Mucosa of stomach (tissue), 1 donor: ENCODE measurements around the gene NEK1.
"Not testable (repeated sequence)": the region's sequence is repeated elsewhere in the genome, so short reads cannot be mapped to it uniquely, and the experiment has no call there.

ENCODE experiments used
- H3K27me3 ChIP-seq: one replicate; pipeline ENCODE4 v1.7.0; 2013; ENCODE audit warnings: mild to moderate bottlenecking, low read length; ENCODE audit not compliant: control insufficient read depth, insufficient read depth
- H3K36me3 ChIP-seq: one replicate; pipeline ENCODE4 v1.7.0; 2013; ENCODE audit warnings: low read length; ENCODE audit not compliant: control insufficient read depth, insufficient read depth
- H3K4me1 ChIP-seq: one replicate; pipeline ENCODE4 v1.7.0; 2013; ENCODE audit warnings: mild to moderate bottlenecking, low read length; ENCODE audit not compliant: control insufficient read depth, insufficient read depth
- H3K4me3 ChIP-seq: one replicate; pipeline ENCODE4 v1.7.0; 2013; ENCODE audit warnings: low read length
- H3K9ac ChIP-seq: one replicate; pipeline ENCODE4 v1.7.0; 2013; ENCODE audit warnings: mild to moderate bottlenecking, low read length, moderate library complexity
- H3K9me3 ChIP-seq: one replicate; pipeline ENCODE4 v1.7.0; 2013; ENCODE audit warnings: mild to moderate bottlenecking, low read length, moderate library complexity; ENCODE audit not compliant: control insufficient read depth
- donor health status: Pancreatic carcinoma.

NEK1 gene

DNA sequence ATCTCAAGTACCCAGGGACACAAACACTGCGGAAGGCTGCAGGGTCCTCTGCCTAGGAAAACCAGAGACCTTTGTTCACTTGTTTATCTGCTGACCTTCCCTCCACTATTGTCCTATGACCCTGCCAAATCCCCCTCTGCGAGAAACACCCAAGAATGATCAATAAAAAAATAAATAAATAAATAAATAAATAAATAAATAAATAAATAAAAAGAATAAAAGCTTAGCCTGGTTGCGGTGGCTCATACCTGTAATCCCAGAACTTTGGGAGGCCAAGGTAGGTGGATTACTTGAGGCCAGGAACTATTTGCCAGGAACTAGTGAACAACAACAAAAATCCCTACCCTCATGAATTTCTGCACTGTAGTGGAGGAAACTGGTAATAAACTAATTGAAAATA is 41.4 kb downstream of the NEK1 start:
- H3K9me3 ChIP-seq, H3K36me3 ChIP-seq, H3K27me3 ChIP-seq, H3K9ac ChIP-seq, H3K4me1 ChIP-seq, H3K4me3 ChIP-seq: not testable (repeated sequence)

DNA sequence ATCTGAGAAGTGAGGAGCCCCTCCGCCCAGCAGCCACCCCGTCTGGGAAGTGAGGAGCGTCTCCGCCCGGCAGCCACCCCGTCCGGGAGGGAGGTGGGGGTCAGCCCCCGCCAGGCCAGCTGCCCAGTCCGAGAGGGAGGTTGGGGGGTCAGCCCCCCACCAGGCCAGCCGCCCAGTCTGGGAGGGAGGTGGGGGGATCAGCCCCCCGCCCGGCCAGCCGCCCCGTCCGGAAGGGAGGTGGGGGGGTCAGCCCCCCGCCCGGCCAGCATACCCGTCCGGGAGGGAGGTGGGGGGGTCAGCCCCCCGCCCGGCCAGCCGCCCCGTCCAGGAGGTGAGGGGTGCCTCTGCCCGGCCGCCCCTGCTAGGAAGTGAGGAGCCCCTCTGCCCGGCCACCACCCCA is 42.1 kb downstream of the NEK1 start:
- not testable (repeated sequence) for H3K9ac ChIP-seq, H3K4me1 ChIP-seq, H3K4me3 ChIP-seq, H3K27me3 ChIP-seq, H3K9me3 ChIP-seq, H3K36me3 ChIP-seq

DNA sequence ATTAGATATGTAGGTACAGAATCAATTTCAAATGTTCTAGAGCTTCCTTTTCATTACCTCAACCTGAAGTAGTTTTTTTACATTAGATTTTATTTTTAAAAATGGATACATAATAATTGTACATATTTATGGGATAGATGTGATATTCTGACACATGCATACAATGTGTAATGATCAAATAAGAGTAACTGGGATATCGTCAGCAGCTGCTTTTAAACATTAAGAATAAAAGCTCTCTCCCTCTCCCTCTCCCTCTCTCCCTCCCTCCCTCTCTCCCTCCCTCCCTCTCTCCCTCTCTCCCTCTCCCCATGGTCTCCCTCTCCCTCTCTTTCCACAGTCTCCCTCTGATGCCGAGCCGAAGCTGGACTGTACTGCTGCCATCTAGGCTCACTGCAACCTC is 43.2 kb downstream of the NEK1 start:
- H3K4me3 ChIP-seq, H3K4me1 ChIP-seq, H3K9ac ChIP-seq, H3K9me3 ChIP-seq, H3K36me3 ChIP-seq, H3K27me3 ChIP-seq: not testable (repeated sequence)

DNA sequence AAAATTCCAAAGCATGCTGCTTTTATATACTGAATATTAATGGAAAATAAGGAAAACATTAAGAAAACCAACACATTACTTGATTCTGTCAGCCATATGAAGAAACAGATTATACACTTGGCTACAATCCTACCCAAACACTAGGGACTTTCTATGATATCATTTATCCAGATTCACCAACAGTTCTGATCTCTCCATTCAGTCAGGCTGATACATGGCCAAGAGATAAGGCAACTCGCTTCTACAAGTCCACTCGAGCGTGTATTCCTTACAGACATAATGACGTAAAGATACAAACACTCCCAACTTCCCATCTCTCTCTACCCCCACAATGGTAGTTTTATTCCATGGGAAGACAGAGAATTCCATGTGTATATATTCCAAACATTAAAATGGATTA is 44.5 kb downstream of the NEK1 start:
- no peaks in the 10 kb centered on the region for H3K9me3 ChIP-seq
- no peak overlapping the region for H3K9ac ChIP-seq
- H3K4me1 ChIP-seq = no peaks in the 10 kb centered on the region
- H3K27me3 ChIP-seq = no peaks in the 10 kb centered on the region
- no peaks in the 10 kb centered on the region for H3K36me3 ChIP-seq
- no peak overlapping the region for H3K4me3 ChIP-seq

DNA sequence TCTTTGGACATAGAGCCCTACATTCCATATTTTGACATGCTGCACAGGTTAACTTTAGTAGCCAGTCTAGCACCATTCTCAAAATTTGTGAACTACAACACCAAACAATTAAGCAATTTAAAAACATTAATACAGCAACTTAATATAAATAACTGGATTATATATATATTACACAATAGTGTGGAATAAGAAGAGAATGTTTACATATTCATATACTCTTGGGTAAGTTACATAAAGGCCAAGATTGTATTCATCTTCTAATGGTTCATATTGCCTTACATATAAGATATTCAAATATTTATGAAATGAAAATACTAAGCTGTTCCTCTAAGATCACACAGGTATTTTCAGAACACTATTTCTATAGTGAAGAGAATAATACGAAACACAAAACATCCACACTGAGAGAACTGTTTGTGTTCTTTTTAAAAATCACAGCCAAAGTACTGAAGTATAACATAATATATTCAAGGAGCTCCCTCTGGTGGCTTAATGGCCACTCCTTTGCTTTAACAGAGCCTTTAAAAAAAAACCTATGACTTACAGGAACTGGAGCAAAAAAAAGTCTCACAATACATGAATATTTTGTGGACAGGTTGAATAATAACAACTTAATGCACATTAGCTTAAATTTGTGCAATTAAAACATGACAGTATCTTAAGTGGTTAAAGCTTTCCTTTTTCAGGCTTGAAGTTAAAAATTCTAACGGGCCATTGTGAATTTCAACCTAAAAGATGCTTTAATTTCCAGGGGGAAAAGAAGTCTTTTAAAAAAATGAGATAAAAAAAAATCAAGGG is 46.2 kb downstream of the NEK1 start:
- Histone ChIP-seq H3K36me3 (no peaks in the 10 kb centered on the region), H3K4me3 (no peak overlapping the region), H3K9me3 (no peaks in the 10 kb centered on the region)

DNA sequence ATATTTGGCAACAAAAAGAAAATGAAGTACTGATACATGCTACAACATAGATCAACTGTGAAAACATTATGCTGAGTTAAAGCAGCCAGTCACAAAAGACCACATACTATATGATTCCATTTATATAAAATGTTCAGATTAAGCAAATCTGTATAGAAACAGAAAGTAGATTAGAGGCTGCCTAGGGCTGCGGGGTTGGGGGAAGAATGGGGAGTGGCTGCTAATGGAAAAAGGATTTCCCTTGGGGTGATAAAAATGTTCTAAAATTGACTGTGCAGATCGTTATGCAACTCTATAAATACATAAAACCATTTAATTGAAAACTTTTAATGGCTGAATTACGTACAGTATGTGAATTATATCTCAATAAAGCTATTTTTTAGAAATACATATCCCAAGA is 46.8 kb downstream of the NEK1 start:
- Histone ChIP-seq H3K27me3 (no peaks in the 10 kb centered on the region), H3K36me3 (no peaks in the 10 kb centered on the region), H3K9ac (peak overlapping the region; percentile 9), H3K9me3 (no peaks in the 10 kb centered on the region), H3K4me3 (no peak overlapping the region), H3K4me1 (no peaks in the 10 kb centered on the region)

More for the DNA sequence above, 46.2 kb downstream of the NEK1 start:
- H3K27me3 ChIP-seq = no peaks in the 10 kb centered on the region
- H3K9ac ChIP-seq = no peak overlapping the region
- H3K4me1 ChIP-seq = no peaks in the 10 kb centered on the region

DNA sequence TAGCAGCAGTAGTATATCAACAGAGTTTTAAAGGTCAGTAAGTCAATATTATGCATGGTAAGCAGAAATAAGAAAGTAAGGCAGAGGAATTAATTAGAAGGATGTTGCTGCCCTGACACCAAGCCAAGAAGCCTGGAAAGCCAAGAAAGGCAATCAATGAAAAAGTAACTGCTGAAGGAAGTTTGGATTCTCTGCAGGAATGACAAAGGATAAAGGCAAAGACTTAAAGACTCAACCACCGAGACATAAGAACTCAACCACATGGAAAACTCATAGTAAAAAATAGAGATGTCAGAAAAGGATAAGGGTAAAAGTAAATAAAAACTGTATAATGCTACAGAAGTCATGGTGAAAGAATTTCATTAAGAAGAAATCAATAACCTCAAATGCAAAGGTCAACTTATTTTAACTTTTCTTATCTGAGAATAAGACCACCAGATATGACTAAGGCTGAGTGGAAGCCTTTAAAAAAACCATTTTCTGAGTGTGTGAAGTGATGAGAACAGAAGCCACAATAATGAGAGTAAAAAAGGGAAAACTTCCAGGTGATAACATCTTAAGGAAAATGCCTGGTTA is 55.2 kb downstream of the NEK1 start:
- peaks cover 9% of the 10 kb centered on the region for H3K4me1 ChIP-seq
- H3K4me3 ChIP-seq = no peak overlapping the region
- no peaks in the 10 kb centered on the region for H3K9me3 ChIP-seq
- H3K27me3 ChIP-seq = no peaks in the 10 kb centered on the region
- H3K9ac ChIP-seq = no peak overlapping the region
- H3K36me3 ChIP-seq = no peaks in the 10 kb centered on the region

DNA sequence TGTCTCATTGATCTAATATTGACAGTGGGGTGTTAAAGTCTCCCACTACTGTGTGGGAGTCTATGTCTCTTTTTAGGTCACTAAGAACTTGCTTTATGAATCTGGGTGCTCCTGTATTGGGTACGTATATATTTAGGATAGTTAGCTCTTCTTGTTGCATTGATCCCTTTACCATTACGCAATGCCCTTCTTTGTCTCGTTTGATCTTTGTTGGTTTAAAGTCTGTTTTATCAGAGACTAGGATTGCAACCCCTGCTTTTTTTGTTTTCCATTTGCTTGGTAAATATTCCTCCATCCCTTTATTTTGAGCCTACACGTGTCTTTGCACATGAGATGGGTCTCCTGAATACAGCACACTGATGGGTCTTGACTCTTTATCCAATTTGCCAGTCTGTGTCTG is 65.8 kb downstream of the NEK1 start:
- H3K4me3 ChIP-seq, H3K9me3 ChIP-seq, H3K9ac ChIP-seq, H3K4me1 ChIP-seq, H3K27me3 ChIP-seq, H3K36me3 ChIP-seq: not testable (repeated sequence)

DNA sequence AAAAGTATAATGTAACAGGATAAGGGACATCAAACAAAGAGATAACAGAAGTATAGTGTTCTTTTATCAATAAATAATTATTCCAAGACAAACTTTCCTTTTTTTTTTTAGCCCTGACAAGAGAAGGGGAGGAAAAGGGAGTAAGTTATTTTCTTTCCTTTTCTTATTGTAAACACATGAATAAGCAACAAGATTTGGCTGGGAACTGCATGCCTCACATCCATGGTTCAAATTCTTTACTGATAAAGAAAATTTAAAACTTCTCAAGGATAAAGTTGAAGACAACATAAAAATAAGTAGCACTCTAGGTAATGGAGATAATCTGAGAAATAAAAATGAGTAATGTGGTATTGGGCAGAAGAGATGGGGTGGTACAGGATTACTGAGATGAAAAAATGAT is 71.6 kb downstream of the NEK1 start:
- H3K9me3 ChIP-seq = no peaks in the 10 kb centered on the region
- H3K36me3 ChIP-seq = no peaks in the 10 kb centered on the region
- H3K9ac ChIP-seq = no peak overlapping the region
- H3K4me3 ChIP-seq = no peak overlapping the region
- no peaks in the 10 kb centered on the region for H3K4me1 ChIP-seq
- no peaks in the 10 kb centered on the region for H3K27me3 ChIP-seq

DNA sequence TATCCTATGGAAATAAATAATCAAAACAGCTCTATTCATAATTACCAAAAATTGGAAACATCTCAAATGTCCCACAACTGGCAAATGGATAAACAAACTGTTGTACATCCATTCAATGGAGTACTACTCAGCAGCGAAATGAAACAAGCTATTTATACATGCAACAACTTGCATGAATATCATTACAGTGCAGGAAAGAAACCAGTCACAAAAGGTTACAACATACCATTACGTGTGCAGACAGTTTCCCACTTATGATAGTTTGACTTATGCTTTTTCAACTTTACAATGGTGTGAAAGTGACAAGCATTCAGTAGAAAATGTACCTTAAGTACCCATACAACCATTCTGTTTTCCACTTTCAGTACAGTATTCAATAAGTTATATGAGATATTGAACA is 82.3 kb downstream of the NEK1 start:
- Histone ChIP-seq H3K9ac (no peak overlapping the region), H3K4me3 (no peak overlapping the region), H3K9me3 (no peaks in the 10 kb centered on the region), H3K27me3 (no peaks in the 10 kb centered on the region), H3K4me1 (no peaks in the 10 kb centered on the region), H3K36me3 (no peaks in the 10 kb centered on the region)

DNA sequence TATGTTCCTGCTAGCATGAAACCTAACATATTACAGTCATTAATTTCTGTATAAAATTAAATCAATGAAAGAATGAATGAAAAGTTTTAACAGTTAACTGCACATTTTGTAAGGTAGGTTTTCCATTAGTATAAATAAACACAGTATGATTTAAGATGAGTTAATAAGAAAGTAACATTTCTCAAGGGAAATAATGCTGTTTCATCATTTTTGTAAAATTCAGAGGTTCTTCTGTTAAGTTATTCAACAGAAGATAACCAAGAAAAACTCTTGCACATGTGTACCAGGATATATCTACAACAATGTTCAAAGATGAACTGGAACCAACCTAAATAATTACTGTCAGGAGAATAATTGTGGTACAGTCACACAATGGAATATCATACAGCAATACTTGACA is 88.6 kb downstream of the NEK1 start:
- Histone ChIP-seq H3K9me3 (no peaks in the 10 kb centered on the region), H3K4me1 (no peaks in the 10 kb centered on the region), H3K9ac (no peak overlapping the region), H3K36me3 (no peaks in the 10 kb centered on the region), H3K4me3 (no peak overlapping the region), H3K27me3 (no peaks in the 10 kb centered on the region)

DNA sequence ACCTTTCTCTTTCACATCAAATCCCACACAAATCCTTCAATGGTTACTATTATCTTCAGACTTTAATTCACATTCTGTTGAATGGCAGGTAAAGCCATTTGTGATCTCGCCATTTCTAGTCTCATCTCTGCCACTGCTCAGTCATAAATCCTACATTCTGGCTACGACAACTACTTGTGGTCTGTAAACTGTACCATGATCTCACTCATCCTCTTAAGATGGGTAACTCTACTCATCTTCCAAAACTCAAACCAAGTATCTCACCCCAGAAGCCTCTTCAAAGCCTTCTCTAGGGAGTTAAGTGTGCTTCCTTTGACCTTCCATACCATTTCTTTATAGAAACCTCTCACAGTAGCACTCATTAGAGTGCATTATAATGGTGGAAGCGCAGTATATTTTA is 101.8 kb downstream of the NEK1 start:
- Histone ChIP-seq H3K9ac (no peak overlapping the region), H3K4me1 (no peaks in the 10 kb centered on the region), H3K9me3 (no peaks in the 10 kb centered on the region), H3K27me3 (no peaks in the 10 kb centered on the region), H3K4me3 (no peak overlapping the region), H3K36me3 (no peaks in the 10 kb centered on the region)

DNA sequence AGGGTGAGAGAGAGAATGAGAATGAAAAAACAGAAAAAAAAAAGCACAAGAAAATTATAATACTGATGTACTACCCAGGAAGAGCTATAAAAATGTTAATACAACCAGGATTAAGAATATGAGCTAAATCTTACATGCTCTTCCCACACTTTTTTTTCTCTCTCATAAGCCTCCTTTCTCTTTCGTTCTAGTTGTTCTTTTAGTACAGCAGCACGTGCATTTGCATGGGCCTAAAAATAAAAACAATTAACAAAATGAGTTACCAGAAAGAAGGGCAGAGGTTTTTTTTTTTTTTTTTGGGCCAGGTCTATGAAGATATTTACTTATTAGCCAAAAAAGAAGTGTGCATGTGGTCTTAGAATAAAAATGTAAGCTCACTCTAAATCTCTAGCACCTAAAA is 105.5 kb downstream of the NEK1 start:
- Histone ChIP-seq H3K9me3 (no peaks in the 10 kb centered on the region), H3K27me3 (no peaks in the 10 kb centered on the region), H3K4me3 (no peak overlapping the region), H3K36me3 (no peaks in the 10 kb centered on the region), H3K9ac (no peak overlapping the region), H3K4me1 (no peaks in the 10 kb centered on the region)
